ENCODE measurements around the gene EIF2B1. TPM values are rescaled to one million over a fixed set of nuclear protein-coding genes. Genes with fewer than 3 reads are reported as not detected.

EIF2B1 gene
- total RNA-seq, 3 donors from 2014 or later (not counting 1 experiment from before 2014, with no cell fraction given): 50.5 to 55.7 (median 51.0) TPM

GRCh38 chr12:123657211-123657610 lies 23.7 kb upstream of the EIF2B1 start:
- H3K36me3 Mint-ChIP-seq: peaks cover 6% of the 10 kb centered on the region
- Histone ChIP-seq H3K36me3 (ENCODE audit: control insufficient read depth, insufficient read depth, low read length) (peaks cover 22% of the 10 kb centered on the region), H3K9me3 (ENCODE audit: control insufficient read depth, insufficient read depth, low read length) (no peaks in the 10 kb centered on the region), H3K4me1 (ENCODE audit: control insufficient read depth, insufficient read depth, low read length) (no peaks in the 10 kb centered on the region), H3K4me3 (ENCODE audit: low read length) (no peak overlapping the region), H3K27me3 (ENCODE audit: control insufficient read depth, insufficient read depth, low read length) (no peaks in the 10 kb centered on the region), H3K27ac (ENCODE audit: low read length) (no peak overlapping the region)
- H3K9me3 Mint-ChIP-seq: no peaks in the 10 kb centered on the region
- ATAC-seq (no peak), DNase-seq (no peak)
- no peak overlapping the region for H3K27ac Mint-ChIP-seq
- H3K4me3 Mint-ChIP-seq: no peak overlapping the region
- no peaks in the 10 kb centered on the region for H3K27me3 Mint-ChIP-seq (ENCODE audit: low read depth in 2 of 2)
- 95% methylated on average over 9 of the region's 9 CpGs for WGBS (ENCODE audit: insufficient coverage)
- H3K4me1 Mint-ChIP-seq: no peaks in the 10 kb centered on the region
- TF ChIP-seq CTCF (IDR thresholded peaks at IDR 0.05): no peak
- intact Hi-C loops (cut with micrococcal nuclease): no loop called here

GRCh38 chr12:123656392-123656791 lies 22.9 kb upstream of the EIF2B1 start:
- no peak overlapping the region for H3K4me3 Mint-ChIP-seq
- no peaks in the 10 kb centered on the region for H3K9me3 ChIP-seq (ENCODE audit: control insufficient read depth, insufficient read depth, low read length)
- H3K27ac ChIP-seq (ENCODE audit: low read length): no peak overlapping the region
- no peaks in the 10 kb centered on the region for H3K27me3 Mint-ChIP-seq (ENCODE audit: low read depth in 2 of 2)
- H3K4me1 Mint-ChIP-seq: no peaks in the 10 kb centered on the region
- no peaks in the 10 kb centered on the region for H3K27me3 ChIP-seq (ENCODE audit: control insufficient read depth, insufficient read depth, low read length)
- no peaks in the 10 kb centered on the region for H3K4me1 ChIP-seq (ENCODE audit: control insufficient read depth, insufficient read depth, low read length)
- no peak for TF ChIP-seq CTCF (IDR thresholded peaks at IDR 0.05)
- H3K4me3 ChIP-seq (ENCODE audit: low read length): no peak overlapping the region
- 91% methylated on average over 4 of the region's 4 CpGs for WGBS (ENCODE audit: insufficient coverage)
- H3K36me3 ChIP-seq (ENCODE audit: control insufficient read depth, insufficient read depth, low read length): peaks cover 27% of the 10 kb centered on the region
- H3K36me3 Mint-ChIP-seq: peaks cover 11% of the 10 kb centered on the region
- H3K27ac Mint-ChIP-seq: no peak overlapping the region
- intact Hi-C loops (cut with micrococcal nuclease): no loop called here
- DNase-seq (no peak), ATAC-seq (no peak)
- H3K9me3 Mint-ChIP-seq: no peaks in the 10 kb centered on the region

- H3K27ac Mint-ChIP-seq: no peak overlapping the region
- no peaks in the 10 kb centered on the region for H3K9me3 ChIP-seq (ENCODE audit: control insufficient read depth, insufficient read depth, low read length)
- no peaks in the 10 kb centered on the region for H3K4me1 ChIP-seq (ENCODE audit: control insufficient read depth, insufficient read depth, low read length)
- H3K36me3 Mint-ChIP-seq: peaks cover 11% of the 10 kb centered on the region
- H3K4me1 Mint-ChIP-seq: no peaks in the 10 kb centered on the region
- WGBS (ENCODE audit: insufficient coverage): 74% methylated on average over 5 of the region's 5 CpGs
- no peak overlapping the region for H3K27ac ChIP-seq (ENCODE audit: low read length)
- H3K27me3 Mint-ChIP-seq (ENCODE audit: low read depth in 2 of 2): no peaks in the 10 kb centered on the region
- no peak for TF ChIP-seq CTCF (IDR thresholded peaks at IDR 0.05)
- peaks cover 27% of the 10 kb centered on the region for H3K36me3 ChIP-seq (ENCODE audit: control insufficient read depth, insufficient read depth, low read length)
- DNase-seq (no peak), ATAC-seq (no peak)
- no peak overlapping the region for H3K4me3 ChIP-seq (ENCODE audit: low read length)
- H3K9me3 Mint-ChIP-seq: no peaks in the 10 kb centered on the region
- no peaks in the 10 kb centered on the region for H3K27me3 ChIP-seq (ENCODE audit: control insufficient read depth, insufficient read depth, low read length)
- no peak overlapping the region for H3K4me3 Mint-ChIP-seq
- intact Hi-C loops (cut with micrococcal nuclease): no loop called here
Observed at GRCh38 chr12:123655420-123655819, 21.9 kb upstream of the EIF2B1 start.

GRCh38 chr12:123654129-123654701 lies 20.7 kb upstream of the EIF2B1 start:
- Histone ChIP-seq H3K4me3 (ENCODE audit: low read length) (no peak overlapping the region), H3K27me3 (ENCODE audit: control insufficient read depth, insufficient read depth, low read length) (no peaks in the 10 kb centered on the region), H3K36me3 (ENCODE audit: control insufficient read depth, insufficient read depth, low read length) (peaks cover 33% of the 10 kb centered on the region), H3K4me1 (ENCODE audit: control insufficient read depth, insufficient read depth, low read length) (no peaks in the 10 kb centered on the region), H3K27ac (ENCODE audit: low read length) (no peak overlapping the region), H3K9me3 (ENCODE audit: control insufficient read depth, insufficient read depth, low read length) (no peaks in the 10 kb centered on the region)
- WGBS (ENCODE audit: insufficient coverage): 98% methylated on average over 4 of the region's 4 CpGs
- no peaks in the 10 kb centered on the region for H3K27me3 Mint-ChIP-seq (ENCODE audit: low read depth in 2 of 2)
- no peak for TF ChIP-seq CTCF (IDR thresholded peaks at IDR 0.05)
- no peak overlapping the region for H3K27ac Mint-ChIP-seq
- DNase-seq: no peak
- no peak overlapping the region for H3K4me3 Mint-ChIP-seq
- peaks cover 11% of the 10 kb centered on the region for H3K36me3 Mint-ChIP-seq
- intact Hi-C loops (cut with micrococcal nuclease): no loop called here
- no peaks in the 10 kb centered on the region for H3K9me3 Mint-ChIP-seq
- no peaks in the 10 kb centered on the region for H3K4me1 Mint-ChIP-seq
- ATAC-seq: no peak

Measured in natural killer cell (primary cell).